ENCODE data around the gene SYTL1. TPM values are rescaled to one million over a fixed set of nuclear protein-coding genes. Genes with fewer than 3 reads are reported as not detected.

SYTL1 gene
- total RNA-seq, 2 experiments from 2014 or later: 81.0 to 83.1 TPM

- H3K4me1 Mint-ChIP-seq (ENCODE audit: low read depth): peaks cover 48% of the 10 kb centered on the region
- ChIA-PET CTCF (interaction anchor here (0.6 to 6.7 kb wide), 36 partner anchors 9 to 416 kb away, joined by 3 to 99 read pairs (median 5); partner anchors contain the start of genes CD164L2, FCN3, MAP3K6 and STX12), POLR2A (interaction anchor here (0.7 to 4.9 kb wide), 13 partner anchors 8 to 61 kb away, joined by 3 to 56 read pairs (median 5); partner anchors contain the start of genes MAP3K6 and SYTL1)
- peak overlapping the region; percentile 78 for H3K4me3 Mint-ChIP-seq
- H3K27ac Mint-ChIP-seq: peak overlapping the region; percentile 97
- no peaks in the 10 kb centered on the region for H3K9me3 Mint-ChIP-seq (ENCODE audit: insufficient read depth)
- peak; percentile 90 for DNase-seq
- H3K36me3 Mint-ChIP-seq (ENCODE audit: low read depth): no peaks in the 10 kb centered on the region
- H3K27me3 Mint-ChIP-seq (ENCODE audit: low read depth): peaks cover 9% of the 10 kb centered on the region
- ATAC-seq: peak; percentile 82
Measured at GRCh38 chr1:27357281-27358037, 15.6 kb downstream of the SYTL1 start.

- Mint-ChIP-seq H3K36me3 (ENCODE audit: low read depth) (no peaks in the 10 kb centered on the region), H3K27ac (no peak overlapping the region), H3K4me1 (ENCODE audit: low read depth) (peaks cover 48% of the 10 kb centered on the region), H3K27me3 (ENCODE audit: low read depth) (peaks cover 9% of the 10 kb centered on the region), H3K9me3 (ENCODE audit: insufficient read depth) (no peaks in the 10 kb centered on the region), H3K4me3 (peak overlapping the region; percentile 78)
- ChIA-PET CTCF (interaction anchor here (0.6 to 6.7 kb wide), 23 partner anchors 8 to 415 kb away, joined by 3 to 99 read pairs (median 15); partner anchors contain the start of genes CD164L2, MAP3K6, STX12 and SYTL1), POLR2A (interaction anchor here (1.1 to 4.9 kb wide), 6 partner anchors 8 to 37 kb away, joined by 3 to 56 read pairs (median 6); partner anchors contain the start of genes MAP3K6 and SYTL1)
- no peak for DNase-seq
- no peak for ATAC-seq
Measured at GRCh38 chr1:27358038-27358927, 16.5 kb downstream of the SYTL1 start.

- DNase-seq (no peak), ATAC-seq (no peak)
- Mint-ChIP-seq H3K9me3 (ENCODE audit: insufficient read depth) (no peaks in the 10 kb centered on the region), H3K4me3 (no peak overlapping the region), H3K27ac (no peak overlapping the region), H3K4me1 (ENCODE audit: low read depth) (peaks cover 53% of the 10 kb centered on the region), H3K27me3 (ENCODE audit: low read depth) (peaks cover 9% of the 10 kb centered on the region), H3K36me3 (ENCODE audit: low read depth) (no peaks in the 10 kb centered on the region)
- CTCF ChIA-PET: interaction anchor here (2.5 to 6.7 kb wide), 9 partner anchors 10 to 58 kb away, joined by 11 to 99 read pairs (median 28); partner anchors contain the start of genes CD164L2, SYTL1 and TMEM222
- POLR2A ChIA-PET: interaction anchor here (4.9 kb wide), 1 partner anchor 16 kb away, joined by 56 read pairs; the partner anchor contains the start of gene SYTL1
Measured at GRCh38 chr1:27358928-27359313, 17.1 kb downstream of the SYTL1 start.

GRCh38 chr1:27359822-27360158, 18.0 kb downstream of the SYTL1 start:
- CTCF ChIA-PET: interaction anchor here (4.4 to 6.7 kb wide), 3 partner anchors 16 to 27 kb away, joined by 46 to 99 read pairs (median 60); partner anchors contain the start of genes CD164L2 and SYTL1
- peaks cover 61% of the 10 kb centered on the region for H3K4me1 Mint-ChIP-seq (ENCODE audit: low read depth)
- POLR2A ChIA-PET: no interaction called here
- H3K27ac Mint-ChIP-seq: peak overlapping the region; percentile 15
- no peaks in the 10 kb centered on the region for H3K9me3 Mint-ChIP-seq (ENCODE audit: insufficient read depth)
- DNase-seq: no peak
- no peaks in the 10 kb centered on the region for H3K36me3 Mint-ChIP-seq (ENCODE audit: low read depth)
- peaks cover 9% of the 10 kb centered on the region for H3K27me3 Mint-ChIP-seq (ENCODE audit: low read depth)
- no peak for ATAC-seq
- peak overlapping the region; percentile 49 for H3K4me3 Mint-ChIP-seq

- Mint-ChIP-seq H3K4me3 (peak overlapping the region; percentile 49), H3K27ac (peak overlapping the region; percentile 15), H3K4me1 (ENCODE audit: low read depth) (peaks cover 63% of the 10 kb centered on the region), H3K9me3 (ENCODE audit: insufficient read depth) (no peaks in the 10 kb centered on the region), H3K27me3 (ENCODE audit: low read depth) (peaks cover 9% of the 10 kb centered on the region), H3K36me3 (ENCODE audit: low read depth) (no peaks in the 10 kb centered on the region)
- ChIA-PET POLR2A (interaction anchor here (0.7 kb wide), 1 partner anchor 18 kb away, joined by 3 read pairs; no protein-coding TSS in a partner anchor), CTCF (interaction anchor here (2.3 to 6.7 kb wide), 4 partner anchors 16 to 35 kb away, joined by 12 to 99 read pairs (median 53); partner anchors contain the start of genes CD164L2 and SYTL1)
- DNase-seq: peak; percentile 47
- ATAC-seq: no peak
Measured at GRCh38 chr1:27360159-27361043, 18.6 kb downstream of the SYTL1 start.

GRCh38 chr1:27361044-27361402, 19.2 kb downstream of the SYTL1 start:
- ChIA-PET POLR2A (no interaction called here), CTCF (interaction anchor here (2.3 kb wide), 1 partner anchor 34 kb away, joined by 12 read pairs; no protein-coding TSS in a partner anchor)
- Mint-ChIP-seq H3K27ac (no peak overlapping the region), H3K9me3 (ENCODE audit: insufficient read depth) (no peaks in the 10 kb centered on the region), H3K4me1 (ENCODE audit: low read depth) (peaks cover 62% of the 10 kb centered on the region), H3K36me3 (ENCODE audit: low read depth) (no peaks in the 10 kb centered on the region), H3K27me3 (ENCODE audit: low read depth) (peaks cover 9% of the 10 kb centered on the region), H3K4me3 (no peak overlapping the region)
- ATAC-seq (no peak), DNase-seq (no peak)

GRCh38 chr1:27361553-27361952, 19.7 kb downstream of the SYTL1 start:
- H3K9me3 Mint-ChIP-seq (ENCODE audit: insufficient read depth): no peaks in the 10 kb centered on the region
- no peak overlapping the region for H3K4me3 Mint-ChIP-seq
- H3K27ac Mint-ChIP-seq: no peak overlapping the region
- ATAC-seq (no peak), DNase-seq (no peak)
- peaks cover 9% of the 10 kb centered on the region for H3K27me3 Mint-ChIP-seq (ENCODE audit: low read depth)
- ChIA-PET CTCF (interaction anchor here (1.3 to 2.6 kb wide), 4 partner anchors 11 to 34 kb away, joined by 4 to 12 read pairs (median 6); no protein-coding TSS in a partner anchor), POLR2A (no interaction called here)
- peaks cover 57% of the 10 kb centered on the region for H3K4me1 Mint-ChIP-seq (ENCODE audit: low read depth)
- H3K36me3 Mint-ChIP-seq (ENCODE audit: low read depth): no peaks in the 10 kb centered on the region

- Mint-ChIP-seq H3K36me3 (ENCODE audit: low read depth) (no peaks in the 10 kb centered on the region), H3K9me3 (ENCODE audit: insufficient read depth) (no peaks in the 10 kb centered on the region), H3K27me3 (ENCODE audit: low read depth) (peaks cover 7% of the 10 kb centered on the region), H3K27ac (no peak overlapping the region), H3K4me3 (no peak overlapping the region), H3K4me1 (ENCODE audit: low read depth) (peaks cover 52% of the 10 kb centered on the region)
- no peak for ATAC-seq
- ChIA-PET CTCF (interaction anchor here (1.6 to 3.6 kb wide), 4 partner anchors 31 to 68 kb away, joined by 5 to 24 read pairs (median 8); no protein-coding TSS in a partner anchor), POLR2A (interaction anchor here (0.5 kb wide), 1 partner anchor 925 kb away, joined by 3 read pairs; no protein-coding TSS in a partner anchor)
- DNase-seq: no peak
Measured at GRCh38 chr1:27363766-27364695, 22.2 kb downstream of the SYTL1 start.

- CTCF ChIA-PET: interaction anchor here (0.7 to 3.6 kb wide), 16 partner anchors 8 to 304 kb away, joined by 3 to 58 read pairs (median 6); partner anchors contain the start of gene SYTL1
Measured at GRCh38 chr1:27364696-27365371, 23.0 kb downstream of the SYTL1 start.

More at GRCh38 chr1:27364696-27365371, 23.0 kb downstream of the SYTL1 start:
- peaks cover 52% of the 10 kb centered on the region for H3K4me1 Mint-ChIP-seq (ENCODE audit: low read depth)
- H3K27me3 Mint-ChIP-seq (ENCODE audit: low read depth): peaks cover 3% of the 10 kb centered on the region
- H3K36me3 Mint-ChIP-seq (ENCODE audit: low read depth): no peaks in the 10 kb centered on the region
- ATAC-seq: no peak
- no peaks in the 10 kb centered on the region for H3K9me3 Mint-ChIP-seq (ENCODE audit: insufficient read depth)
- DNase-seq: no peak
- peak overlapping the region; percentile 84 for H3K4me3 Mint-ChIP-seq
- POLR2A ChIA-PET: interaction anchor here (0.5 to 2.0 kb wide), 10 partner anchors 8 to 925 kb away, joined by 3 to 18 read pairs (median 4); partner anchors contain the start of genes FCN3 and SYTL1
- peak overlapping the region; percentile 77 for H3K27ac Mint-ChIP-seq

Data from activated CD8-positive, alpha-beta T cell treated with anti-CD3 and anti-CD28 coated beads, Interleukin-2, amount 10 ng/mL, durations not matched to agents 7 days and 5 days (primary cell).